HepG2 (cell line): ENCODE results near the gene TAT. TPM values are rescaled to one million over a fixed set of nuclear protein-coding genes. Genes with fewer than 3 reads are reported as not detected.
A peak's percentile ranks its signal among the peaks of the same experiment; 100 is the strongest.

ENCODE experiments used
- ATAC-seq: fragments of 200-7000 bp; cut with Tn5 transposase; 3 replicates; pipeline ENCODE4 v1.9.1; 2020; ENCODE audit warnings: mild to moderate bottlenecking, moderate library complexity
- BruUV-seq: library from RNA; stranded (reverse); fragments of 400-500 nt; replicated peaks from 2 replicates; lab custom pipeline; 2021; lab: Mats Ljungman, UMichigan
- CTCF ChIA-PET: fragments of 300-600 bp; formaldehyde crosslinking; extraction: SDS; loops from one replicate; lab custom pipeline; 2021; ENCODE audit warnings: low total read pairs, inconsistent platforms, low intra/inter-chr PET ratio; lab: Yijun Ruan, JAX
- POLR2A ChIA-PET: fragments of 350-600 bp; sonication (Branson Sonifier 250); formaldehyde crosslinking; loops from one replicate; lab custom pipeline; 2020; ENCODE audit warnings: antibody characterized with exemption, inconsistent platforms; lab: Yijun Ruan, JAX
- DNase-seq: peaks from one replicate; pipeline ENCODE4 v3.0.0-alpha.2; 2015; ENCODE audit warnings: low spot score
- FAIRE-seq: peaks from 3 replicates; lab custom pipeline; 2011; peaks lifted over from hg19 to GRCh38; lab: Jason Lieb, UNC
- H2AFZ ChIP-seq: one replicate; pipeline ENCODE4 v1.6.1; 2011; ENCODE audit warnings: low read length, inconsistent platforms
- H3K27ac ChIP-seq: fragments of 300-600 bp; 3 replicates; pipeline ENCODE4 v1.8.0; 2011; ENCODE audit warnings: mixed run types, mild to moderate bottlenecking, mixed read lengths, low read length, inconsistent platforms; ENCODE audit not compliant: insufficient read depth; ENCODE audit errors: extremely low read length
- H3K27me3 ChIP-seq, 2 experiments: fragments of 200-600 bp in 1 of 2; 2 replicates in 1 of 2; 3 replicates in 1 of 2; pipeline versions ENCODE4 v1.6.0 to v1.8.0; 2011; ENCODE audit warnings: low read length in 2 of 2, mild to moderate bottlenecking in 2 of 2, moderate library complexity in 2 of 2, inconsistent platforms in 1 of 2; ENCODE audit not compliant: insufficient read depth in 2 of 2, control insufficient read depth in 1 of 2
- H3K36me3 ChIP-seq, 2 experiments: fragments of 200-600 bp in 1 of 2; replicated peaks in 1 of 2; 2 replicates in 1 of 2; 3 replicates in 1 of 2; pipeline versions ENCODE4 v1.5.1 to v1.8.0; 2011; ENCODE audit warnings: low read length in 2 of 2, inconsistent platforms in 1 of 2; ENCODE audit not compliant: insufficient read depth in 2 of 2, control insufficient read depth in 1 of 2
- H3K4me1 ChIP-seq: 2 replicates; pipeline ENCODE4 v1.5.1; 2012; ENCODE audit warnings: low read length, inconsistent platforms; ENCODE audit not compliant: insufficient read depth
- H3K4me2 ChIP-seq: 2 replicates; pipeline ENCODE4 v1.6.0; 2011; ENCODE audit warnings: low read depth, low read length, inconsistent platforms
- H3K4me3 ChIP-seq, 3 experiments: fragments of 200-600 bp in 1 of 3; sonication (generic), shearing (Covaris generic) in 1 of 3; replicated peaks in 1 of 3; 2 replicates each; pipeline ENCODE4 v1.5.1; 2011 to 2016; ENCODE audit warnings: low read length in 3 of 3, inconsistent platforms in 2 of 3, low read depth in 2 of 3, mild to moderate bottlenecking in 2 of 3, control low read depth in 1 of 3, mixed read lengths in 1 of 3; ENCODE audit not compliant: insufficient read depth in 1 of 3
- H3K79me2 ChIP-seq: one replicate; pipeline ENCODE4 v1.6.1; 2011; ENCODE audit warnings: low read length, inconsistent platforms; ENCODE audit not compliant: insufficient read depth
- H3K9ac ChIP-seq: 2 replicates; pipeline ENCODE4 v1.6.0; 2011; ENCODE audit warnings: mild to moderate bottlenecking, low read depth, low read length, inconsistent platforms; ENCODE audit not compliant: insufficient read depth
- H3K9me3 ChIP-seq: 2 replicates; pipeline ENCODE4 v1.5.1; 2012; ENCODE audit warnings: mild to moderate bottlenecking, low read length
- H4K20me1 ChIP-seq: 2 replicates; pipeline ENCODE4 v1.6.0; 2011; ENCODE audit warnings: inconsistent platforms, mild to moderate bottlenecking, low read length, moderate library complexity; ENCODE audit not compliant: insufficient read depth
- EED ChIP-seq: sonication (generic); formaldehyde crosslinking; IDR thresholded peaks from 2 replicates; pipeline ENCODE4 v1.5.0; 2020; ENCODE audit warnings: mild to moderate bottlenecking, missing genetic modification reagents
- HOXA7 ChIP-seq: sonication (generic); formaldehyde crosslinking; IDR thresholded peaks from 2 replicates; pipeline ENCODE4 v1.8.1; 2022; ENCODE audit warnings: mild to moderate bottlenecking, missing genetic modification reagents, moderate library complexity
- KMT2A ChIP-seq: sonication (generic); formaldehyde crosslinking; IDR thresholded peaks from 2 replicates; pipeline ENCODE4 v1.4.0; 2020; ENCODE audit warnings: missing genetic modification reagents
- SP2 ChIP-seq: sonication (generic); formaldehyde crosslinking; IDR thresholded peaks from 2 replicates; pipeline ENCODE4 v1.5.1; 2020; ENCODE audit warnings: mild to moderate bottlenecking, missing genetic modification reagents
- TERF1 ChIP-seq: sonication (generic); formaldehyde crosslinking; IDR thresholded peaks from 2 replicates; pipeline ENCODE4 v1.8.0; 2022; ENCODE audit warnings: mild to moderate bottlenecking, missing genetic modification reagents, moderate library complexity
- ZNF674 ChIP-seq: sonication (generic); formaldehyde crosslinking; IDR thresholded peaks from 2 replicates; pipeline ENCODE4 v1.5.0; 2020; ENCODE audit warnings: low read depth, mild to moderate bottlenecking, missing genetic modification reagents
- ZSCAN31 ChIP-seq: sonication (generic); formaldehyde crosslinking; IDR thresholded peaks from 2 replicates; pipeline ENCODE4 v1.5.0; 2020; ENCODE audit warnings: low read depth, mild to moderate bottlenecking, missing genetic modification reagents
- WGBS: methylation state at CpG from one replicate; pipeline ENCODE4 v1.1.6; 2017; ENCODE audit warnings: low lambda C conversion rate; 5-methylcytosine and 5-hydroxymethylcytosine counted together
- in situ Hi-C: cut with HindIII; loops from 2 replicates; pipeline ENCODE4 v1.10.0; 2017; ENCODE audit warnings: low pct_unique_long_range_greater_than_20kb; ENCODE audit not compliant: extremely low pct_ligation_motif_present
- intact Hi-C: fragments of 100-400 bp; cut with micrococcal nuclease; formaldehyde crosslinking; loops from one replicate; pipeline ENCODE4 v1.10.0; 2022; ENCODE audit not compliant: unreplicated experiment
- polyA plus RNA-seq, 8 experiments: library from polyadenylated mRNA; depleted of rRNA in 3 of 8; stranded (reverse) in 7 of 8; unstranded in 1 of 8; fragments of >200 nt; fragmentation: Illumina TruSeq in 4 of 8; extraction: Trizol in 4 of 8; gene quantifications; 2 replicates each; pipeline versions ENCODE4 v1.2.1 to v1.2.3, GENCODE V29; 2011 to 2016; ENCODE audit warnings: low read depth in 4 of 8, missing spikeins in 1 of 8, mixed read lengths in 1 of 8; ENCODE audit not compliant: insufficient read depth in 1 of 8
- total RNA-seq, 5 experiments: library from RNA; depleted of rRNA; stranded (reverse); fragments of >200 nt; fragmentation: Illumina TruSeq; extraction: Trizol; gene quantifications; 2 replicates each; pipeline ENCODE4 v1.2.3, GENCODE V29; 2016; ENCODE audit warnings: low read depth in 1 of 5
- TF ChIP-seq, protein P1 (sequence below): sonication (generic); formaldehyde crosslinking; IDR thresholded peaks from 2 replicates; pipeline ENCODE4 v1.9.0; 2022; ENCODE audit warnings: missing genetic modification reagents, mild to moderate bottlenecking, borderline replicate concordance
- TF ChIP-seq, protein P2 (sequence below): sonication (generic); formaldehyde crosslinking; IDR thresholded peaks from 2 replicates; pipeline ENCODE4 v1.9.0; 2021; ENCODE audit warnings: missing genetic modification reagents, mild to moderate bottlenecking, borderline replicate concordance

The TAT gene
- total and polyA plus RNA-seq, 2 of the 13 experiments (the other 11 are each of a cell fraction or from before 2014, with no cell fraction given), result 1.6 to 5.8 TPM

- TF ChIP-seq SP2 (CRISPR knock-in tag) (peak; percentile 20; the same call in 1 of the 2 replicates), KMT2A (CRISPR knock-in tag) (no peak), TERF1 (CRISPR knock-in tag) (no peak), ZSCAN31 (CRISPR knock-in tag) (0 out of 2 replicates have a peak, but pooled peaks have one; percentile 1), HOXA7 (CRISPR knock-in tag) (no peak), ZNF674 (CRISPR knock-in tag) (0 out of 2 replicates have a peak, but pooled peaks have one; percentile 41), EED (CRISPR knock-in tag) (0 out of 2 replicates have a peak, but pooled peaks have one; percentile 22)
- TF ChIP-seq, protein P1, sequence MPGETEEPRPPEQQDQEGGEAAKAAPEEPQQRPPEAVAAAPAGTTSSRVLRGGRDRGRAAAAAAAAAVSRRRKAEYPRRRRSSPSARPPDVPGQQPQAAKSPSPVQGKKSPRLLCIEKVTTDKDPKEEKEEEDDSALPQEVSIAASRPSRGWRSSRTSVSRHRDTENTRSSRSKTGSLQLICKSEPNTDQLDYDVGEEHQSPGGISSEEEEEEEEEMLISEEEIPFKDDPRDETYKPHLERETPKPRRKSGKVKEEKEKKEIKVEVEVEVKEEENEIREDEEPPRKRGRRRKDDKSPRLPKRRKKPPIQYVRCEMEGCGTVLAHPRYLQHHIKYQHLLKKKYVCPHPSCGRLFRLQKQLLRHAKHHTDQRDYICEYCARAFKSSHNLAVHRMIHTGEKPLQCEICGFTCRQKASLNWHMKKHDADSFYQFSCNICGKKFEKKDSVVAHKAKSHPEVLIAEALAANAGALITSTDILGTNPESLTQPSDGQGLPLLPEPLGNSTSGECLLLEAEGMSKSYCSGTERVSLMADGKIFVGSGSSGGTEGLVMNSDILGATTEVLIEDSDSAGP (CRISPR knock-in tag), result no peak
- TF ChIP-seq, protein P2, sequence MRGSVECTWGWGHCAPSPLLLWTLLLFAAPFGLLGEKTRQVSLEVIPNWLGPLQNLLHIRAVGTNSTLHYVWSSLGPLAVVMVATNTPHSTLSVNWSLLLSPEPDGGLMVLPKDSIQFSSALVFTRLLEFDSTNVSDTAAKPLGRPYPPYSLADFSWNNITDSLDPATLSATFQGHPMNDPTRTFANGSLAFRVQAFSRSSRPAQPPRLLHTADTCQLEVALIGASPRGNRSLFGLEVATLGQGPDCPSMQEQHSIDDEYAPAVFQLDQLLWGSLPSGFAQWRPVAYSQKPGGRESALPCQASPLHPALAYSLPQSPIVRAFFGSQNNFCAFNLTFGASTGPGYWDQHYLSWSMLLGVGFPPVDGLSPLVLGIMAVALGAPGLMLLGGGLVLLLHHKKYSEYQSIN (CRISPR knock-in tag), result no peak
- FAIRE-seq (no peak), ATAC-seq (no peak), DNase-seq (no peak)
- no peak overlapping the region for H2AFZ ChIP-seq
- H3K27ac ChIP-seq, result no peak overlapping the region
- no peaks in the 10 kb centered on the region for H3K79me2 ChIP-seq
- H3K9me3 ChIP-seq, result no peaks in the 10 kb centered on the region
- peaks cover 49% of the 10 kb centered on the region for H3K4me1 ChIP-seq
- ChIA-PET POLR2A (interaction anchor here (0.6 to 0.8 kb wide), 2 partner anchors 14 to 60 kb away, joined by 3 read pairs; no protein-coding TSS in a partner anchor), CTCF (no interaction called here)
- no peak overlapping the region for H3K9ac ChIP-seq
- no peaks in the 10 kb centered on the region; a peak in 1 of 5 replicates for H3K27me3 ChIP-seq
- in situ Hi-C loops (no loop called here), intact Hi-C loops (no loop called here)
- BruUV-seq, result no TSS peak
- H3K36me3 ChIP-seq, result no peaks in the 10 kb centered on the region
- H4K20me1 ChIP-seq, result no peaks in the 10 kb centered on the region
- WGBS, result 85% methylated on average over 7 of the region's 7 CpGs
- peak overlapping the region in 2 of 3 experiments; percentile 90 to 92; a peak in 3 of 6 replicates for H3K4me3 ChIP-seq
- peak overlapping the region; percentile 93 for H3K4me2 ChIP-seq
Measured at GRCh38 chr16:71625113-71625850, 48.4 kb upstream of the TAT start.
